ENCODE measurements around the gene LRP8.
"Not testable (repeated sequence)": the region's sequence is repeated elsewhere in the genome, so short reads cannot be mapped to it uniquely, and the experiment has no call there.

LRP8 gene

DNA sequence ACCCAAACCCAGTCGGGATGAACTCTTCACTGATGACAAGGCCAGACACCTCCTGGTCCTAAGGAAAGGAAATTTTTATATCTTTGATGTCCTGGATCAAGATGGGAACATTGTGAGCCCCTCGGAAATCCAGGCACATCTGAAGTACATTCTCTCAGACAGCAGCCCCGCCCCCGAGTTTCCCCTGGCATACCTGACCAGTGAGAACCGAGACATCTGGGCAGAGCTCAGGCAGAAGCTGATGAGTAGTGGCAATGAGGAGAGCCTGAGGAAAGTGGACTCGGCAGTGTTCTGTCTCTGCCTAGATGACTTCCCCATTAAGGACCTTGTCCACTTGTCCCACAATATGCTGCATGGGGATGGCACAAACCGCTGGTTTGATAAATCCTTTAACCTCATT is 117.5 kb downstream of the LRP8 start:
- H3K4me3 ChIP-seq, result no peak overlapping the region
- peaks cover 72 to 100% (median 77%) of the 10 kb centered on the region in 3 donors for H3K36me3 ChIP-seq
- TF ChIP-seq, protein P1, sequence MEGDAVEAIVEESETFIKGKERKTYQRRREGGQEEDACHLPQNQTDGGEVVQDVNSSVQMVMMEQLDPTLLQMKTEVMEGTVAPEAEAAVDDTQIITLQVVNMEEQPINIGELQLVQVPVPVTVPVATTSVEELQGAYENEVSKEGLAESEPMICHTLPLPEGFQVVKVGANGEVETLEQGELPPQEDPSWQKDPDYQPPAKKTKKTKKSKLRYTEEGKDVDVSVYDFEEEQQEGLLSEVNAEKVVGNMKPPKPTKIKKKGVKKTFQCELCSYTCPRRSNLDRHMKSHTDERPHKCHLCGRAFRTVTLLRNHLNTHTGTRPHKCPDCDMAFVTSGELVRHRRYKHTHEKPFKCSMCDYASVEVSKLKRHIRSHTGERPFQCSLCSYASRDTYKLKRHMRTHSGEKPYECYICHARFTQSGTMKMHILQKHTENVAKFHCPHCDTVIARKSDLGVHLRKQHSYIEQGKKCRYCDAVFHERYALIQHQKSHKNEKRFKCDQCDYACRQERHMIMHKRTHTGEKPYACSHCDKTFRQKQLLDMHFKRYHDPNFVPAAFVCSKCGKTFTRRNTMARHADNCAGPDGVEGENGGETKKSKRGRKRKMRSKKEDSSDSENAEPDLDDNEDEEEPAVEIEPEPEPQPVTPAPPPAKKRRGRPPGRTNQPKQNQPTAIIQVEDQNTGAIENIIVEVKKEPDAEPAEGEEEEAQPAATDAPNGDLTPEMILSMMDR (IDR thresholded peaks at IDR 0.05), result no peak
- peaks cover 0 to 6% (median 0%) of the 10 kb centered on the region in 4 donors for H3K4me1 ChIP-seq
- no peak overlapping the region for H3K27ac ChIP-seq
- H3K9me3 ChIP-seq, result no peaks in the 10 kb centered on the region
- intact Hi-C loops (cut with DNase I; ENCODE audit: low total_unique reads), result no loop called here
- H3K27me3 ChIP-seq, result no peaks in the 10 kb centered on the region
- DNase-seq, result no peak

DNA sequence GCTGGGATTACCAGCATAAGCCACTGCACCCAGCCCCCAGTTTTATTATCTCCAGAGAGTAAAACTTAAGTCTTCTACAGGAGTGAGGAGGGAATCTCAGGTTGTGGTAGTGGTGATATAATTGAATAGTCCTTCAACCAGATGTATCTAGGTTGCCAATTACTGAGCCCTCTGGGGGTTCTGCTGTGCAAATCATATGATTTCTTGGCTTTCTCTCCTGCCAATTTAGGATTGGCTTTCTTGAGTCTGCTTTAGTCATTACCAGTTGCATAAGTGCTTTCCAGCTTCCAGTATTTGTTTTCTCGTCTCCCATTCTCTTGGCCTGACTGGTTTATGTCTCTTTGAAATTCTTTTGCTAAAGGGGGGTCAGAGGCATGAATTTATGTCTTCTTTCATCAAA is 120.1 kb downstream of the LRP8 start:
- intact Hi-C loops (cut with DNase I; ENCODE audit: low total_unique reads), result no loop called here
- no peak for DNase-seq
- Histone ChIP-seq H3K9me3 (no peaks in the 10 kb centered on the region), H3K36me3 (peaks cover 67 to 94% (median 70%) of the 10 kb centered on the region in 3 donors), H3K4me3 (no peak overlapping the region), H3K27ac (no peak overlapping the region), H3K27me3 (no peaks in the 10 kb centered on the region), H3K4me1 (peaks cover 0 to 6% (median 0%) of the 10 kb centered on the region in 4 donors)
- TF ChIP-seq, protein P1 (IDR thresholded peaks at IDR 0.05), result no peak

DNA sequence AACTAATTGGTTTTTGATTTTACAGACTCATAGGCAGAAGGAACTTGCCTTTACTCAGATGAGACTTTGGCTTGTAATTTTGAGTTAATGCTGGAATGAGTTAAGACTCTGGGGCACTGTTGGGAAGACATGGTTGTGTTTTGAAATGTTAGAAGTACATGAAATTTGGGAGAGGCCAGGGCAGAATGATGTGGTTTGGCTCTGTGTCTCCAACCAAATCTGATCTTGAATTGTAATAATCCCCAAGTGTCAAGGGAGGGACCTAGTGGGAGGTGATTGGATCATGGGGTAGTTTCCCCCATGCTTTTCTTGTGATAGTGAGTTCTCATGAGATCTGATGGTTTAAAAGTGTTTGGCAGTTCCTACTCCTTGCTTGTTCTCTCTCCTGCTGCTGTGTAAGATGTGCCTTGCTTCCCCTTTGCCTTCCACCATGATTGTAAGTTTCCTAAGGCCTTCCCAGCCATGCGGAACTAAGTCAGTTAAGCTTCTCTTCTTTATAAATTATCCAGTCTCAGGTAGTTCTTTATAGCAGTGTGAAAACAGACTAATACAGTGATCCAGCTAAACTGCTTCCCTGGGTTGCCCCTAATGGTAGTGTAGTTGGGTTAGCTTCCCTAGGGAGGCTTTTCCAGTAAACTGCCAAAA is 121.0 kb downstream of the LRP8 start:
- intact Hi-C loops (cut with DNase I; ENCODE audit: low total_unique reads), result no loop called here
- TF ChIP-seq, protein P1 (IDR thresholded peaks at IDR 0.05), result no peak
- H3K36me3 ChIP-seq, result peaks cover 68 to 94% (median 72%) of the 10 kb centered on the region in 3 donors
- no peaks in the 10 kb centered on the region for H3K27me3 ChIP-seq
- H3K4me3 ChIP-seq, result no peak overlapping the region
- H3K27ac ChIP-seq, result no peak overlapping the region
- H3K9me3 ChIP-seq, result no peaks in the 10 kb centered on the region
- no peak for DNase-seq
- peaks cover 0 to 6% (median 0%) of the 10 kb centered on the region in 4 donors for H3K4me1 ChIP-seq

DNA sequence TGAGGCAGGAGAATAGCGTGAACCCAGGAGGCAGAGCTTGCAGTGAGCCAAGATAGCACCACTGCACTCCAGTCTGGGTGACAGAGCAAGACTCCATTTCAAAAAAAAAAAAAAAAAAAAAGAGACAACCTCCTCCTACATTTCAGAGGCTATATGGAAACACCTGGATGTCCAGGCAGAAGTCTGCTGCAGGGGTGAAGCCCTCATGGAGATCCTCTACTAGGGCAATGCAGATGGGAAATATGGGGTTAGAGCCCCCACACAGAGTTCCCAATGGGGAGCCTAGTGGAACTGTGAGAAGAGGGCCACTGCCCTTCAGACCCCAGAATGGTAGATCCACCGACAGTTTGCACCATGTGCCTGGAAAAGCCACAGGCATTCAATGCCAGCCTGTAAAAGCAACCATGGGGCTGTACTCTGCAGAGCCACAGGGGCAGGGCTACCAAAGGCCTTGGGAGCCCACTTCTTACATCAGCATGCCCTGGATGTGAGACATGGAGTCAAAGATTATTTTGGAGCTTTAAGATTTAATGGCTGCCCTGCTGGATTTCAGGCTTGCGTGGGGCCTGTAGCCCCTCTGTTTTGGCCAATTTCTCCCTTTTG is 121.7 kb downstream of the LRP8 start:
- H3K27me3 ChIP-seq; H3K4me1 ChIP-seq; H3K27ac ChIP-seq; DNase-seq; intact Hi-C loops (cut with DNase I; ENCODE audit: low total_unique reads); H3K4me3 ChIP-seq; H3K9me3 ChIP-seq: not testable (repeated sequence)
- H3K36me3 ChIP-seq, result peaks cover 66 to 92% (median 73%) of the 10 kb centered on the region in 3 donors

DNA sequence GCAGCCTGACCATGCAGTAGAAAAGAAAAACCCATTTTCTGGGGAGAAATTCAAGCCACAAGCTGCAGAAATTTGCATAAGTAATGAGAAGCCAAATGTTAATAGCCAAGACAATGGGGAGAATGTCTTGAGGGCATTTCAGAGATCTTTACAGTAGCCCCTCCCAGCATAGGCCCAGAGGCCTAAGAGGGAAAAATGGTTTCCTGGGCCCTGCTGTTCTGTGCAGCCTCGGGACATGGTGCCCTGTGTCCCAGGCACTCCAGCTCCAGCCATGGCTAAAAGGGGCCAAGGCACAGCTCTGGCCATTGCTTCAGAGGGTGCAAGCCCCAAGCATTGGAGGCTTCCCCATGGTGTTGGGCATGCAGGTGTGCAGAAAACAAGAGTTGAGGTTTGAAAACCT is 122.4 kb downstream of the LRP8 start:
- intact Hi-C loops (cut with DNase I; ENCODE audit: low total_unique reads); DNase-seq; H3K9me3 ChIP-seq; H3K27me3 ChIP-seq; H3K4me3 ChIP-seq; H3K27ac ChIP-seq; H3K4me1 ChIP-seq: not testable (repeated sequence)
- peaks cover 60 to 92% (median 71%) of the 10 kb centered on the region in 3 donors for H3K36me3 ChIP-seq

DNA sequence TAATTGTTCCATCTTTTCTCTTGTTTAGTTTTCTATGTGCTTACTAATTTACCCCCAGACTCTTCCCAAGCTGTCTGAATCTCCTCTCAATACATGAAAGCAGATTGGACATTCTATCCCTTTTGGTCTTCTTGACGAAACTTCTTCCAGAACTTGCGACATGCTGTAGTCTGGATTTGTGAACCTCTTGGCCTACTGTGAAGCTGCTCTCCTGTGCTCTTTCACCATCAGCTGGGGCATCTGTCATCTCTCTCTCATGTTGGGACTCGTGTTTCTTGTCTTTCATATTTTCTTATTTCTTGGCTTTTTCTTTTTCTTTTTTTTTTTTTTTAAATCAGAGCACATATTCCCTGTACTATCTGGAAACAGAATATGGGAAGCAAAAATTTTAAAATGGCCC is 124.4 kb downstream of the LRP8 start:
- no peaks in the 10 kb centered on the region for H3K9me3 ChIP-seq
- H3K4me3 ChIP-seq, result no peak overlapping the region
- H3K27ac ChIP-seq, result no peak overlapping the region
- H3K36me3 ChIP-seq, result peaks cover 51 to 71% (median 53%) of the 10 kb centered on the region in 3 donors
- DNase-seq, result no peak
- no peaks in the 10 kb centered on the region for H3K27me3 ChIP-seq
- TF ChIP-seq, protein P1 (IDR thresholded peaks at IDR 0.05), result no peak
- intact Hi-C loops (cut with DNase I; ENCODE audit: low total_unique reads), result no loop called here
- H3K4me1 ChIP-seq, result peaks cover 0 to 17% (median 8%) of the 10 kb centered on the region in 4 donors

All from tibial artery (tissue), 4 donors.